ENCODE data around the gene NFE2L1.

DNA sequence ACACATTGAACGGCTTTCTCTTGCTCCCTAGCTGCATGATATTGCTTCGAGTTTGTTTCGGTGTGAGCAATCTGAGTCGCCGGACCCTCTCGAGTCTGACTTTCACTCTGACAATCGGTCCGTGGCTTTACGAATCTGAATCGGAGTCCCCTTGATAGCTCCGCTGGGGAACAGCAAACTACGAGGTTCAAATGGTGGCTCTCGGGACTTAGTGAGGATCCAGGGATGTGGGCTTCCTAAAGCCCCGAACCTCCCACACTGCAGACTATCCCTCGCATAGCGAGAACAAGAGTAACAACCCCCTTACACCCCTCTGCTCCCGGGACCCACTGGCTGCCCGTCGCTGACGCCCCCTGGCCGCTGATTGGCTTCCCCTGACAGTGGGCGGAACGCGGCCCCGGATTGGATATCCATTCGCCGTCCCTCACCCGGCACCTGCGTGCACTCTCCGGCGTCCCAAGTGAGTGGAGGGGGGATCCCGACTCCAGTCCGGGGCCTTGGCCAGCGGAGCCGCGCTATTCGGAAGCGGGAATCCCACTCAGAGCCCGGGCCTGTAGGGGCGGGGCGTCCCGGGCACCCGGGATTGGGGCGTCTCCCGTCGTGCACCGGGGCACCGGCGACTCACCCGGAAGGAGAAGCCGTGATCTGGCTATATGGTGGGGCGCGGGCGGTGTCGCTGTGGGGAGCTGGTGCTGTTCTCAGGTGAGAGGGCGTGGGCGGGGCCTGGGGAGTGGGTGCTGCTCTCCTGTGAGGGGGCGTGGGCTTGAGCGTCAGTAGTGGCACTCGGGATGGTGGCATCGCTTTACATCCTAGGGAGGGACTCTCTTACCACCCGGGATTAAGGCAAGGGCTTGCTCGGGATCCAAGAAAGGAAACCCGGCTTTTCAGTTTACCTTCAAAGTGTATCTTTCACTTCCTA is 59.2 kb downstream of the NFE2L1 start, which contains the start of gene SNX11:
- TF ChIP-seq CTCF (IDR thresholded peaks at IDR 0.05) (peak in 1 of 6 experiments; percentile 13), POLR2A (IDR thresholded peaks at IDR 0.05) (peak in 1 of 2 donors; percentile 75)

All from thyroid gland (tissue), 4 donors.